GM21717 (cell line): ENCODE data around the gene LIPT2.

Source experiments
- ATAC-seq: cut with Tn5 transposase; IDR thresholded peaks from one replicate; pipeline ENCODE4 v1.9.1; 2021; ENCODE audit warnings: mild to moderate bottlenecking, moderate library complexity; ENCODE audit not compliant: unreplicated experiment

Gene LIPT2

DNA sequence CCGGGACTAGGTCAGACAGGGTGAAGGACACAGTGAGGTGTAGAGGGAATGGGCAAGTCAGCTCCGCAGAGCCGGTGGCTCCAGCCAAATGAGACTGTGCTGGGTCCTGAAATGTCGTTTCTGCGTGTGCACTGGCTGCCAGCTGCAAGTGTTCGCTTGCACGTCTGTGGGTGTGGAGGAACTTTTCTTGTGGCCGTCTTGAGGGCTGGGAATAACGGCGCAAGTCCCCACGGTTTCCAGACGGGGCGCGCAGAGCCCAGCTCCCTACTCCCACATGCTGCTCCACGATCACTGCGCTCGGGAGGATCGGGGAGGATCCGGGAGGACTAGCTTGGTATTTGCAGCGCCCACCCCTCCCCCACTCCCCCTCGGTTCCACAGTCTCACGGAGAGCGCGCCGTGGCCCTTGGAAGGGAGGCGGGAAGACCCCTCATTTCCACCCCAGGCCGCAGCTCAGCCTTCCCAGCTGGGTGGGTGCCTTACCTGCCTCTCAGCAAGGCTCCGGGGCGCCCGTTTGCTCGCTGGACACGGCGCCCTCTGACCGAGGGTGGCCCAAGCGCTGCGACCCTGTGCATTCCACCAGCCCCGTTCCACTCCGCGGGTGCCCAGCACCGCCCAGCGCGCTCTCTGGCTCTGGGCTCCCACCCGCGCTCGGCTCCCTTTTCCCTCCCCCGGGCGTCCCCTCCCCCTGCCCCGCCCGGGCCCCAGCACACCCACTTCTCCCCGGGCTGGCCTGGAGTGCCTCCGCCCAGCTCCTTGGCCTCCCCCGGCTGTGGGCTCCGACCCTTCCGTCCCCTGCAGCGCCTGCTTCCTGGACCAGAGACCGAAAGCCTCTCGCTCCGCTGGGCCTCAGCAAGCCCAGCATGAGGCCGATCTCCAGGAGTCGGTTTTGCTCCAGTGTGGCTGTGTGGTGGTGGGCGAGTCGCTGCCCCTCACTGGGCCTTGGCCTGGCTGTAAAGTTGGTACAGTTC lies 26.3 kb downstream of the LIPT2 start, which contains the start of gene KCNE3:
Gene KCNE3, minus strand, starts transcription at position 634 of the 970 bp plus-strand sequence. CDS start 9,986 bp downstream, outside the sequence.
- no peak for ATAC-seq

DNA sequence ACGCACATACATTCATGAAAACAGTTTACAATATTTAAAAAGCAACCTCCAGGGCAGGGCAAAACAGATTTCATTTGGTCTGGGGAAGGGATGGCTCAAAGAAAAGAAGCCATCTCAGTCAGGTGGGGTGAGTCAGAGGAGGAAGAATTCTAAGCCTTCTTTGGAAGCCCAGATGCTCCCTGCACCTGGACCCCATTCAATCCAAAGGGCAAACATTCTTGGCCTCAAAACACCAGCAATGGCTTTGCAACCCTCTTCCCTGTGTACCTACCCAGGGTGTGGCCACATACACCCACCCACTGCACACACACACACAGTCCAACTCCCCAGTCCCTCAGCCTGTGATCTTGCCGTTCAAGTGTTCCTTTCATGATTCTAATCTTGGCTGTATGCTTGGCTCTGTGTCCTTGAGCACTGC lies 28.2 kb downstream of the LIPT2 start:
- ATAC-seq, result no peak

DNA sequence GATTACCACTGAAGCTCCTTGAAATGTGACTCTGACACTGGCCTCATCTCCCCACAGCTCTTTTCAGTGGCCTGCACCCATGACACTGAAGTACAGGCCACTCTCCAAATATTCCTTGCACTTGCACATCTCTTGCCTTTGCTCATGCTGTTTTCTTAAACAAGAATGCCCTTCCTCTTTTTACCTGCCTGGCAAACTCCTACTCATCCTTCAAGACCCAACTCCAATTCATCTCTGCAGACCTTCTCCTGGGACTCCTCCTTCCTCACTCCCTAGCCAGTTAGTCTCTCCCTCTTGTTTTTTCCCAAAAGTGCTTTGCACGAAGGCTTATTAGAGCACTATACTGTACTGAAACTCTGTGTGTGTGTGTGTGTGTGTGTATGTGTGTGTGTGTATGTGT lies 28.8 kb downstream of the LIPT2 start:
- no peak for ATAC-seq

DNA sequence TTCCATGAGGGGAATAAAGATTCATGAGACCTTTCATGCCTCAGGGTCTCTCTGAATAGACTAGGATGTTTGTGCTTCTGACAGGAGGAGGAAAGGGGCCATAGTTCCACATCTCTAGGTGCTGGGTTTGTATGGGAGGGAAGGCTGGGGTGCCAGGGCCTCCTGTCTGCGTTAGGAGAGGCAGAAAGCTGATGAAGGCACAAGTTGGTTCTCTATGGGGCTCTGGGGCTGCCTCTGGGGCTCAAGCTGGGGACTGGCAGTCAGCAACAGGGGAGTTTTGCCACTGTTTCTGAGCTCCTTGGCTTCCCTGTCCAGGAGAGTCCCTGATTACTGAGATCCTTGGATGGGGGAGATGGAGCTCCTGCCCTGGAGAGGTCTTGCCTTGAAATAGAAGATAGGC lies 30.3 kb downstream of the LIPT2 start:
- ATAC-seq, result no peak

DNA sequence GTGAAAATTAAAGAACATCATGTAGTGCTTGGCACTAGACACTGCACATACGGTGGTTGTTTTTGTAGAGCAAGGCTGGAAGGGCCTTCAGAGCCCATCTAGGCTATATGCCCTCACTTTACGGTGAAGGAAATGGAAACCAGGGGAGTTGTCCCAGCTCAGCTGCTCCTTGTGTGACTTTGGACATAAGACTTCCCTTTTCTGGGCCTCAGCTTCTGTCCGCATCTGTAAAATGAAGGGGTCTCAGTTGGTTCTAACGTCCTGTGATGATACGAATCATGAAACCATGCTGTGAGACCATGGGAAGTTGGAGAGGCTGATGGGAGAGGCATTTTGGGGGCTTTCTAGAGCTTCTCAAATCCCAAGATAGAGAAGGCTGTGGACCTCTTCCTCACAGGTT lies 30.9 kb downstream of the LIPT2 start:
- no peak for ATAC-seq

DNA sequence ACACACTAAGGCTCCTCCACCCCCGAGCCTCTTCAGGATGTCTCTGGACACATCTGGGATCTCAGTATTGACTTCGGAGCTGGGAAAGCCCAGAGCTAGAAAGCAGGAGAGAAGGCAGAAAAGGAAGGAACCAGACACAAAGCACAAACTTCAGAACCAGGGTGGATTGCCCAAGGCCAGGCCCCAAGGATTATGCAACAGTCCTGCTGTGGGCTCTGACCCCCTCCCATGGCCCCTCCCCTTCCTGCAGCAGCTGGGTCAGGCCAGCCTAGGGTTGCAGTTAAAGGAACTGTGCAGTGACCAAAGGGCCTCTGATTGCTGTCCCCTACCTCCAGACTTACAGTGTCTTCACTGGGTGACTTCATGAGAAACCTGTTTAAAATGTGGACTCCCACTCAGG lies 31.5 kb downstream of the LIPT2 start:
- ATAC-seq, result no peak

DNA sequence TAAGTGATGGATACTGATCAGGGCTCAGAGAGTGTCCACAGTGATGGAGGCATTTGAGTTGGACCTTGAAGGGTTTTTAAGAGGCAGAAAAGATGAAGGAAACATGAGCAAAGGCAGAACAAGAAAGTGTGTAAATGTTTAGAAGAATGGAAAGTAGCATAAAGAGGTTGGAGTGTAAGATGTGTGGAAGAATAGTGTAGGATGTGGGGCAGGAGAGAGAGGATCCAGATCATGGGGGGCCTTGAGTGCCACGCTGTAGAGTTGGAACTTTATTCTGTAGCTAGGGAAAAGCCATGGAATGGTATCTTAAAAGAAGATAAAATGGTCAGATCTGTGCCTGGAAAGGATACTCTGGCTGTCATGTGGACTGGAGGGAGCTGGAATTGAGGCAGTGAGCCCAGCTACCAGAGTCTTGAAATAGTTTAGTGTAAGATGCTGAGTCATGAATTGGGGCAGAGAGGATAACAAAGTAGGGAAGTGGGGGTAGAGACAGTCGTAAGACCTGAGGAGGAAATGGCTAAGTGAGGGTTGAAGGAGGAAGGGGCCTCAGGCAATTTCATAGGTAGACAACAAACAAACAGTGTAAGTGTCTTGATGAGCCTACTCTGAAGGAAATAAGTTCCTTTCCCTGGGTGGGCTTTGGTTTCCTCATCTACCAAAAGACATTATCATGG lies 32.9 kb downstream of the LIPT2 start:
- ATAC-seq, result no peak

DNA sequence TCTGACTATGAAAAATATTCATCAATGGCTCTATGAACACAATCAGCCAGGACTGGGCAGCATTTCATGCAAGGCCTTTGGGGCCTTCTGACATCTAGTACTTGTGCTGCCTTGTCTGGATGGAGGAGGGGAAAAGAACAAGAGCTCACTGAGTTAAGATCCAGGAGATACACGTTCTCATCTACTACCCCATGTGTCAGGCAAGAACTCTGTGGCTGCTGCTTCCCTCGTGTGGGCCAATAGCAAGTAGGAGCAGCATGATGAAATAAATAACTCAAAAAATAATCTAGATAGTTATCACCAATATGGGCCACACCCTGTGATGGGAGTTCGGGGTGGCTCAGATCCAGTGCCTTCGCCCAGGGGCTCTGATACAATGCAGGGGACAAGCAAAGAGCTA lies 33.5 kb downstream of the LIPT2 start:
- ATAC-seq, result no peak

DNA sequence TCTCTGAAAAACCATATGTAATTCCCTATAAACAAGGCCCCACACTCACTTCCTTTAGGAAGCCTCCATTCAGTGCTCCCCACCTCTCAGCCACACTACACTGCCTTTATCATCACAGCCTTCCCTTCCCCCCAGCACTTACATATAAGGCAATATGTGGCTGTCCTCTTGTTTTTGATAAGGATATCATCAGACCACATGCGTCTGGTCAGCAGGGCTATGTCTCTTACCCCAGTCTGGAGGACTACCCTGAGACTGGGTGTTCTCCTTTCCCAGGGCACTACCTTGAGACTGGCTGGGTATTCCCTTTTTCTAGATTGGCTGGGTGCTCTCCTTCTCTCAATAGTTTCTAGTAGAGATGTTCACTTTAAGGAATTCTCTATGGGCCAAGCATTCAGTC lies 33.9 kb downstream of the LIPT2 start:
- no peak for ATAC-seq

DNA sequence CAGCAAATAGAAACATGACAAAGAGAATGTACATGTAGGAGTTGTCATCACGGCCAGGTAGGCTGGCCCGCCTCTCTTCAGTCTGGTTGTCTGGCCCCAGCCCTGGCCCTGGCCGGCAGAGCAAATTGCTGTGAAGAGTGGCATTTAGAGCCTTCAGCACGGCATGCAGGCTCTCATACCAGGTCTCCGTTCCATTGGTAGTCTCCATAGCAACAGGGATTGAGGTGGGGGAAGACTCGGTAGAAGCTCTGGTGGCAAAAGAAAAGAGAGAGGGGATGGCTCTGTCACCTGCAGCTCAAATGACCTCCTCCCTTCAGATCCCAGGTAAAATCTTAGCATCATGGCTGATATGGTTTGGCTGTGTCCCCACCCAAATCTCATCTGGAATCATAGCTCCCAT lies 36.2 kb downstream of the LIPT2 start:
- ATAC-seq, result no peak

DNA sequence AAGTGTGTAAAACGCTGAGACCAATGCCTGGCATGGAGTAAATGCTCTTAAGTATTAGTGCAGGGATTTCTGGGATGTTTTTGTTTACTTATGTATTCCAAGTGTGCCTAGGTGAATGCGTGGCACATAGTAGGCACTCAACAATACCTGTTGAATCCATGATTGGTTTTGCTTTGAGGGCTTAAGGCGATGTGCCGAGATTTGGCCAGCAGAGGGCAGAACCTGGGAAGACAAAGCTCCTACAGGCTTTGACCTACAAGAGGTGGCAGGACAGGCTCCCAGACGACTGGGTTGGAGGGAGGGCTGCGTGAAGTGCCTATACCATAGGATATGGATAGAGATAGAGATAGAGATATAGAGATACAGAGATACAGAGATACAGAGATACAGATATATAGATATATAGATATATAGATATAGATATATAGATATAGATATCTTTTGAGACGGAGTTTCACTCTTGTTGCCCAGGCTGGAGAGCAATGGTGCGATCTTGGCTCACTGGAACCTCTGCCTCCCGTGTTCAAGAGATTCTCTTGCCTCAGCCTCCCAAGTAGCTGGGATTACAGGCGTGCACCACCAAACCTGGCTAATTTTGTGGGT lies 40.0 kb downstream of the LIPT2 start:
- no peak for ATAC-seq

DNA sequence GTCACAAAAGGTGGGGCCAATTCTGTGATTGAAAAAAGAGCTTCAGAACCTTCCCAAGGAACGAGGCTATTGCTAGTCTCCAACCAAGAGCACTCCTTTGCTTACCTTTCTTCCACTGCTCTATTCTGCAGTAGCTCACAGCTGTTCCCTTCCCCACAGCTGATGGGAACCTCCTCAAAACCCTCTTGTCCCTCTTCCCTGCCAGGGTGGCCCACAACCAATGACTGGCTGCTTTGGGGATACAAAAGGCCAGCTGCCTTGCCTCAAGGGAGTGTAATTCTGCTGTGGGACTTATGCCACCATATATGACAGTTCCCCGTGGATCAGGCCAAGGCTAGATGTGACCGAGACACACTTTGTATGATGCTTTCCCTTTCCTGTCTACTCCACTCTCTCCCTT lies 41.2 kb downstream of the LIPT2 start:
- ATAC-seq, result no peak

DNA sequence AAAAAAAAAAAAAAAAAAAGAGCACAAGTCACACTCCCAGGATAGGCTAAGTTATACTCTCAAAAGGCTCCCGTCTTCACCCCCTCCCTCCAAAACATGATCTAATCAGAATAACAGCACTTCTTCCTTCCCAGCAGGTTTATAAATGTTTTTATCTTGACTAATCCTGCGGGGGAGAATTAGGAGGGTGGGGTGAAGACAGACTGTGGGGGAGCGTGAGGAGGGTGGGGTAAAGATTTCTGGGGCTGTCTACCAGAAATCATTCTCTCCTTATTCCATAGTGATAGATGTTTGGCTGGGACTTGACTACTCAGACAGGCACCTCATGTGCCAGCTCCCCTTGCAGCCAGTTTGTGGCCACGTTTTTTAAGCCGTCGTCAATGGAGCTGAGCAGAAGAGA lies 43.2 kb downstream of the LIPT2 start:
- no peak for ATAC-seq

DNA sequence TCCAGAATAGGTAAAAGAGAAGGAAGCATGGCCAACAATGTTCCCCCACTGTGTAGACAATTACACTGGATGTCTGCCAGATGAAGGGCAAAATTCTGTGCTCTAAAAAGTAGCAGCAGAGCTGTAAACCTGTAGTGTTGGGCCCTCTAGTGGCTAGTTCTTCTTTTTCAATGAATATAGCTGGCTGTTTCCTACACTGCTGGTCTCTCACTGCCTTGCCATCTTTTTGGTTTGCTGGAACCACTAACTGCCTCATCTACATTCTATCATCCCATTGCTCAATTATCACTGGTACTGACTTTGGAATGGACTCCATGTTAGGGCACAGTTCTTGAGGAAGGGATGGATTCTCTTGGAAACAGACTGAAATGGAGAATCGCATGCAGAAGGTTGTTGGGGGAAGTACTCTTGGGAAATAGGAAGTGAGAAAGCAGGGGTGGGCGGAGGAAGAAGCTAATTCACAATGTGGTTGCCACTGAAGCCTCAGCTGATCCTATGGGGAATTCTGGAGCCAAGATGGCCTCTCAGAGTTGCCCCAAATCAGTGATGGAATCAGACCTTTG lies 44.1 kb downstream of the LIPT2 start:
- ATAC-seq, result no peak

DNA sequence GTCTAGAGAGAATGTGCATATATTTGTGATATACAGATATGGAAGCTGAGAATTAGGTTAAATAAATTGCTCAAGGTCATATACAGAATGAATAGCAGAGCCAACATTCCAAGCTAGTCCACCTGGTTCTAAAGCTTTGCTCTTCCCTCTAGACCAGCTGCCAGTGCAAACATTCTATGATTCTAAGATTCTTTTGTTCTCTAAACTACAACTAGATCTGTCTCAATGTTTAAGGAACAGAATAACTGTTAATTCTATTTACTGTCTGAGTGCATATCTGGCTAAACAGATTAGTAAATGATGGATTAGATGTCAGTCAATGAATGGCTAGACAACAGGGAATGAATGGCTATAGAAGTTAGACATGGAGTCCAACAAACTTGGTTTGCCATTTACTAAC lies 45.8 kb downstream of the LIPT2 start:
- no peak for ATAC-seq

DNA sequence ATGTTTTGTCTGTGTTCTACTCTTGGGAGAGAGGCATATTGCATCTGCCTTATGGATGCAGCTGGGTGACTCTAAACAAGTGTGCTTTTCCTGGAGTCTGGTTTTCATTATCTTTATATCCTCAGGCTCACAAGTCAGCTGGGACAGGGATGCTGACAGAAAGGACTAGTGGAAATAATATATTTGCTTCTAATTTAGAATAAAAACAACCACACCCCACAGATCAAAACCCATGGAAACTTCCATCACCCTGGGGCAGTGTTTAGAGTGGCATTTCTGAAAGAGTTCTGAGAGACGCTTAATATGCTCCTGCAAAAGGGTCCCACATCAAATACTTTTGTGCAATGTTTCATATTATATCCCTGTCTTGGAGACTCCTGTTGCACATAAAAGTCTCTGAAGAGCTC lies 47.0 kb downstream of the LIPT2 start:
- no peak for ATAC-seq

DNA sequence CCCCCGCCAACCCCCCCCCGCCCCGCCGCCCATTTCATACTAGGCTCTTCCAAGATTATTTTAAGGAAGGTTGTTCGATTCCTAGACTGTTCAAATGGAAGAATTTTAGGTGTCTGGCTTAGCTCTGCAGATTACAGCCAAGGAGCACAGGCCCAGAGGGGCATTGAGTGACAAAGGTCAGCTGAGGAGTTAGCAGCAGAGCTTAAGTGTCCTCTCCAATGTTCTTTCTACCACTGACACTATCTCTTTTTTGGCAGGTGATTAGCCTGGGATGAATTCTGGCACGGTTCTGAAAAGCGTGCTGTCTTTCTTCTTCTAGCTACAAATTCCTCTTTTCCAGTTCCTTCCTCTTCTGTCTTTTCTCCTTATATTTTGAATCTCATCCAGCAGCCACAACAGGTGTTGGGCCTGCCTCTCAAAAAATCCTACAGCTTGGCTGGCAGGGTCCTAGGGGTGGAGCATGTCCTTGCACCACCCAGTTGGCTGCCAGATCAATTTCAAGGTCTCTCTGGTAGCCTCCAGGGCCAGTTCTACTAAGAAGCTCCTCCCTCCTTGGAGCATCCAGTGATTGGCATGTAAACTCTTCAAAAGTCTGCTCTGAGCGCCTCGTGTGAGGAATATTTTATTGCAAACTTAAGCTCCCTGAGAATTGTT lies 49.2 kb downstream of the LIPT2 start:
- ATAC-seq, result no peak

DNA sequence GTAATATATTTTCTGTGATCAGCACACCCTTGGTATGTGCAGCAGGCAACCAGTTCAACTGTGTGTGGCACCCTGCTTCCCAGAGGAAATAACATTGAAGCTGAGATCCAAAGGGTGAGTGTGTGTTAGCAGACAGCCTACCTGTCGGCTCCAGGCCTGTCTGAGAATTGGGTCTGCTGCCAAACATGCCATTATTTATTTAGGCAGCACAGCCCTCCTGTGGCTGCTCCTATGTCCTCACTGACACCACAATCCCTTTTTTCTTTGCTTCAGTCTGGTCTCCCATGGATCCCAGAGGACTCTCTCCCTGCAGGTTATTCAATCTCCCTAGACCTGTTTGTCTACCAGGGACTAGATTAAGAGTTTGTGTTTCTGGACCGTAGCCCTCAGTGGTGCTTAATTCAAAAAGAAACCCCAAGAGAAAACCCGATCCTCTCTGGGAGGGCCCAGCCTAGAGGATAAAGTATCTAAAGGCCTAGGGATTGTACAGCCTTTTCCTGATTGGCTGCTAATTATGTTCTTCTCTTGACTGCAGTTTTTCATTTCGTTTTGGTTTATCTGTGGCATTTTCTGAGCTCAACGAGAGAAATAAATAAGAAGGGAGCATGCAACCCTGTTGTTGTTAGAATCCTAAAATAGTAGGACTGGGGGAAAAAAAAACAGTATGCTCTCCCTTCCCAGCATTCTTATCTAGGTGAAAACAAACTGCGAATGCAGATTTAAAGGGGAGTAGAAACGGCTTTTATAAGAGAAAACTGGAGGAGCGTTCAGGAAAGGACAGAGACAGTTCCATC lies 50.3 kb downstream of the LIPT2 start:
- ATAC-seq, result no peak

DNA sequence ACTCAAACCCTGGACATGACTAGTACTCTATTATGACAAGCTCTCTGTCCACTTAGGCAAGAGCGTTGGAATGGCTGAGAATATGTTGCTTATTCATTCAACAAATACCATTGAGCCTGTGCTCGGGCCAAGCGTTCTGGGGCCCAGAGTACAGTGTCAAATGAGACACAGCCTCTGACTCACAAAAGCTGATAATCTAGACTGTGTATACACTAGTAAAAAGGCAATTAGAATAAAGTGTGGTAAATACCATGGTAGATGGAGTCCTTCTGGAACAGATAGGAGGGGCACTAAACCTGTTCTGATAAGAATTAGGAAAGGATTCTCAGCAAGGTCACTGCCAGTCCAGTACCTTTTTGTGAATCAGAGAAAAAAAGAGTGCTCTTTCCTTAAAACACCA lies 50.9 kb downstream of the LIPT2 start:
- no peak for ATAC-seq
